ENCODE data around the gene NRXN3.

GRCh38 chr14:79111987-79112501 lies 941.9 kb downstream of the NRXN3 start:
- no peak for TF ChIP-seq POLR2A (IDR thresholded peaks at IDR 0.05)
- TF ChIP-seq CTCF (IDR thresholded peaks at IDR 0.05) = no peak
- no peak for TF ChIP-seq POLR2AphosphoS5 (IDR thresholded peaks at IDR 0.05)
- TF ChIP-seq EP300 (IDR thresholded peaks at IDR 0.05; ENCODE audit: low read depth) = no peak
